GM18517 (cell line): ENCODE results near the gene SIRT3.
A peak's percentile ranks its signal among the peaks of the same experiment; 100 is the strongest.

Experiments used
- ATAC-seq: cut with Tn5 transposase; IDR thresholded peaks from one replicate; pipeline ENCODE4 v1.9.1; 2021; ENCODE audit warnings: mild to moderate bottlenecking, moderate library complexity; ENCODE audit not compliant: unreplicated experiment

The SIRT3 gene

DNA sequence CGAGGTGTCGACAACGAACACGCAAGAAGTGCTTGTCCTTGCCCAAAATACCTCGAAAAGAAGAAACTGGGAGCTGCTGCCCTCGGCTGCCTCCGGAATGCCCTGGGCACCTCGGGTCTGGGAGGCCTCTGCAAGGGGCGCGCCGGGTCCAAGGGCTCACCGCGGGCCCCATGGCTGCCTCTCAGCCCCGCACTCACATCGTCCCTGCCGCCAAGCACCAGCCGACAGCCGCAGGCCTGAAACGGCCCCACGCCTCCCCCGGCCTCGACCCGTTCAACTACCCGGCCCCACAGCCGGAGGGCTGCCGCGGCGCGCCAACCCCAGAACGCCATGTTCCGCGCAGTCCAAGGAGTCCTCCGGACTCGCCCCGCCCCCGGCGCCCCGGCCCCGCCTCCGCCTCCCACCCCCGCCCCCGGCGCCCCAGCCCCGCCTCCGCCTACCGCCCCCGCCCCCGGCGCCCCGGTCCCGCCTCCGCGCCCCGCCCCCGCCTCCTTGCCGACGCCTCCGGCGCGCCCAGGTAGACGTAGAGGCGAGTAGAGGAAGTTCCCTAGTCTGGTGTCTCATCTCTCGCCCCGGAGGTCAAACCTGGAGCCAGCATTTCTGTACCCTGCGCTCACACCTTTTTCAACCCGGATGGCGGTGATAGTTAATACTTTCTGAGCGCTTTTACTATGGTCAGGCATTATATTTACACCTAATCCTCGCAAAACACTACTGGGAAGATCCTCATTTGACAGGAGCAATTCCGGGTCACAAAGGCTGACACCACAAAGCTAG is at the start of gene SIRT3:
Gene SIRT3, minus strand, starts transcription at position 346 of the 777 bp plus-strand sequence. Its CDS starts 14 bp downstream, at position 332.
- ATAC-seq, result peak; percentile 52

DNA sequence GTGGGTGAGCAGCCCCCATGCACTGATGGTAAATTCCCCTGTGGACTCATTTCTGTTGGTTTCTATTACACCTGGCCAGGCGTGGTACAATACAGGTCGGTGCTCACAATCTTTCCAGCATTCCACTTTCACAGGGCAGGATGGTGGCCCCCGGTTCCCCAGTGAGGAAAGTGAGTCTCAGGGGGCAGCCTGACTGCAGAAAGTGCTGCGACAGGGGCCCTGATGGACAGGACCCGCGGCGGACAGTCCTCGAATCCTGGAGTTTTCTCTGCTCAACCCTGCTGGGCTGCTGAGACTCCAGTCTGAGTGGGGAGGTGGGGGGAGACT is 49.7 kb upstream of the SIRT3 start:
- ATAC-seq, result no peak

DNA sequence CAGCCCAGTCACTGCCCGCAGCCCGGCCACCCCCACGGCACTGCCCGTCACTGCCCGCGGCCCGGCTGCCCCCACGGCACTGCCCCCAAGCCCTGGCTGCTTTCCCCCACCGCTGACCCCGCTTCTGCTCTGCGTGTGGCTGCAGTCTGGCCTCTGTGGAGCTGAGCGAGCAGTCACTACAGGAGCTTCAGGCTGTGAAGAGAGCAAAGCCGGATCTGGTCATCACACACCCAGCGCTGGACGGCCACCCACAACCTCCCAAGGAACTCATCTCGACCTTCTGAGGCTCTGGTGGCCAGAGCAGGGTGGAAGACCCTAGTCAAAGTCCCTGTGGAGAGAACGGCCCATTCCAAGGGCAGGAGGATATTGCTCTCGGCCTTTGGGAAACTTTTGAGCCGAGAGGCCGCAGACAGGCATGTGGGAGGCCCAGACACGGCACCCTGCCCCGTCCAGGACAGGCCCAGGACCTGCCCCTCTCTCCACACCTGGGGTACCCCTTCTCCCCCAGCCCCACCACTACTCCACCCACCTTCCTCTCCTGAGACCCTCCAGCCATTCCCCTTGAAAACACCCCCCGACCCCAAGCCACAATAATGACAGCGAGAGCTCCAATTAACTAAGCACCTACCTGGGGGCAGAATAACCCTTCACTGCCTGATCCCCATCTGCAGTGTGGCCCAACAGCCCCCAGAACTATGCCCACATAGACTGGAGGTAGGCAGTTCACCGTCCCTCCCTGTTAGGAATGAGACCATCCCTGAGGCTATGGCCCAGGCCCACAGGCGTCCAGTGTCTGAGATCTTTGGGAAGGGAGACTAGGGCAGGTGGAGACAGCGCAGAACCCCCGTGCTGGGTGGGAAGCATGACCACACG is 49.1 kb upstream of the SIRT3 start:
- ATAC-seq, result no peak

DNA sequence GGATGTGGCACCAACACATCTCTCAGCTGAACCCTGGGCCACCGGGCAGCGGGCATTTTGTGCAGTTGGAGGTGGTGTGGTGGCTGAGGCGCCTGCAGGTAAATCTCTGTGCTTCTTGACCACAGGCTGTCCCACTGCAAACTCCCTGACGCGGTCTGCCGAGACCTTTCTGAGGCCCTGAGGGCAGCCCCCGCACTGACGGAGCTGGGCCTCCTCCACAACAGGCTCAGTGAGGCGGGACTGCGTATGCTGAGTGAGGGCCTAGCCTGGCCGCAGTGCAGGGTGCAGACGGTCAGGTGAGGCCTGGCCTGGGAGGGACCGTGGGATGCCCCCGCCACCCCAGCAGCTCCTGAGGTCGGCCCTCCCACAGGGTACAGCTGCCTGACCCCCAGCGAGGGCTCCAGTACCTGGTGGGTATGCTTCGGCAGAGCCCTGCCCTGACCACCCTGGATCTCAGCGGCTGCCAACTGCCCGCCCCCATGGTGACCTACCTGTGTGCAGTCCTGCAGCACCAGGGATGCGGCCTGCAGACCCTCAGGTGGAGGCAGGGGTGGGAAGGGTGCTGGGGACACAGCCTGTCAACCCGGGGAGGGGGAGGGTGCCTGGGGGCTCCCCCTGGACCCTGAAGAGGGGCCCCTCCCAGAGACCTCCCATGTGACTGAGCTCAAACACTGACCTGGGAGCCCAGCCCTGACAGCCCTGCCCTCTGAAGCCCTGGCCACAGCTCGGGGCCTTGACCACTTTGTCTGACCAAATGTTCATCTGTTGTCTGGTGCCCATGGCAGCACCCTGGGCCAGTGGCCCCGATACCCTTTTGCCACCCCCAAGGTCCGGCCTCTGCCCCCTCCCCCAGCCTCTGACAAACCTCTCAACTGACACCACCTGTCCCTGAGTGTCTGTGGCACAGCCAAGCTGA is 48.2 kb upstream of the SIRT3 start:
- ATAC-seq, result no peak

DNA sequence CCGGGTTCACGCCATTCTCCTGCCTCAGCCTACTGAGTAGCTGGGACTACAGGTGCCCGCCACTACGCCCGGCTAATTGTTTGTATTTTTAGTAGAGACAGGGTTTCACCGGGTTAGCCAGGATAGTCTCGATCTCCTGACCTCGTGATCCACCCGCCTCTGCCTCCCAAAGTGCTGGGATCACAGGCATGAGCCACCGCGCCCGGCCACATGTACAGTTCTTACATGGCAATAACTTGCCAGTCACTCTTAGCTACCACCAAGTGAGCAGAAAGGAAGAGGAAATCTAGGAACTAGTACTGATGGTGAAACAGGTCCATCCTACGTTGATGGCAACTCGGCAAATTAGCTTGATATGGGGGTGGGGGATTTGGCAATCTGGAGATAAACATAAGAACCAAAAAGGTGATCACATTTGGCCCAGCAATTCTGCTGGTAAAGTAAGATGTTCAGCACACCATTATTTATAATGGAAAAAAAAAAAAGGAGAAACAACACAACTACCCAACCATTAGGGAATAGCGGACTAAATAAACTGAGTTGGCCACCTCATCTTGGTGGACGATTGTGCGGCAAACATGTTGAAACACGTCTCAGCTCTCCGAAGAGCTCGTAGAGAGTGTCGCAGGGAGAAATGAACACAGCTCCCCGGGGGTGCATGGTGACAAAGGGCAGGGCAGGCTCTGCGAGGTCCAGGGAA is 47.4 kb upstream of the SIRT3 start:
- no peak for ATAC-seq

DNA sequence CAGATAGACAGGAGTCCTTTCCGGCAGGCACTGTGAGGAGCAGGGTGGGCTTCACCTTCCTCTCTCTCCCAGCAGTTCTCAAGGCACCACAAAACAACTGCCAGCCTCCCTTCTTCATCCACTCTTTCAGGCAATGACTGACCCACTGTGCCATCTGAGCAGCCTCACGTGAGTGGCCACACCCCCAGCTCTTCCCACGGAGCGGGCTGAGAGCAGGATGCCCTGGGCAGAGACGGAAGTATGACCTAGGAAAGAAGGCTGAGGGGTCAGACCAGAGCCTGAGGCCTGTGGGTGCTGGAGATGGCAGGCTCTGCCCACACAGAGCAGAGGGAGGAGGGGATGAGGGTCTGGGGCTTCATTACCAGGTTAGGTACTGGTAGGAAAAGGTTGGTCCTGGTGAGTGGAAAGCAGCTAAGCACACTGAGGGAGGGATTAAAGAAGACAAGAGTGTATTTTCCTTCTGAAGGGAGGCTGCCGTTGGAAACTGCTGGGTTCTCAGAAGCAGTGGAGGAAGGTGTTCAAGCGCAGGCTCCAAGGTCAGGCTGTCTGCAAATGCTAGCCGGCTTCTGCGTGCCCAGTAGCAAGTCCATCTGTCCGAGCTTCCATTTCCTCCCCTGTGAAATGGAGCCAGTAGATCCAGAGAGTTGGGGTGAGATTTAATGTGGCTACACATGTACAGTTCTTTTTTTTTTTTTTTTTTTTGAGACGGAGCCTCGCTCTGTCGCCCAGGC is 46.7 kb upstream of the SIRT3 start:
- no peak for ATAC-seq

DNA sequence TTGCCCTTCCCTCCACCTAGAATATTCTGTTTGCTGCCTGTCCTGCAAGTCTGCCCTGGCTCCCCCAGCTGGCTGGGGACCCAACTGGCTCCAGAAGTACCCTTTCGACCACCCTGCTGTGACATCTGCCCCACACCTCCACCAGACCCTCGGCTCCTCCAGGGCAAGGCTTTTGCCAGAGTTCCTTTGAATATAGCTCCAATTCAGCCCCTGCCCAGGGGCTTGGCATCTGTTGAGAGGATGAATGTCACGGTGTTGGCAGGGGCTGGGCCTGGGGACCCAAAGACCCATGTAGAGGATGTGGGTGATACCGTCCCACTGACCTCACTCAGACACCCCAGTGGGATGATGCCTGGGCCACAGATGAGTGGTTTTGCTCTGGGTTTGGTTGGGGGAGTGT is 46.0 kb upstream of the SIRT3 start:
- no peak for ATAC-seq

DNA sequence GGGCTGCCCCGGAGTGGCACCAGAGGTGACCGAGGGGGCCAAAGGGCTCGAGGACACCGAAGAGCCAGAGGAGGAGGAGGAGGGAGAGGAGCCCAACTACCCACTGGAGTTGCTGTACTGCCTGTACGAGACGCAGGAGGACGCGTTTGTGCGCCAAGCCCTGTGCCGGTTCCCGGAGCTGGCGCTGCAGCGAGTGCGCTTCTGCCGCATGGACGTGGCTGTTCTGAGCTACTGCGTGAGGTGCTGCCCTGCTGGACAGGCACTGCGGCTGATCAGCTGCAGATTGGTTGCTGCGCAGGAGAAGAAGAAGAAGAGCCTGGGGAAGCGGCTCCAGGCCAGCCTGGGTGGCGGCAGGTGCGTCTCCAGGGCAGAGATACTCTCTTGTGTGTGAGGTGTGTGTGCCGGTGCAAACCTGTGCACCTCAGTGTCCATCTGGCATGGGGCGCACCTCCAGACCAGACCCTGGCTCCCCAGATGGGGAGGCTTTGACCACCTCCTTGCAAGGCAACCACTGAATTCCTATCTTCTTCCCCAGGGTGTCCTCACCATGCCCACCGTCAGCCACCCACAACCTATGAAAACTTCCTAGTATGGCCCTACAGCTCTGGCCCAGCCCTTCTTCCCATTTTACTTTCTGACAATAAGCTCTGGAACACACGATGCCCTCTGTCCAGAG is 45.5 kb upstream of the SIRT3 start:
- ATAC-seq, result no peak

DNA sequence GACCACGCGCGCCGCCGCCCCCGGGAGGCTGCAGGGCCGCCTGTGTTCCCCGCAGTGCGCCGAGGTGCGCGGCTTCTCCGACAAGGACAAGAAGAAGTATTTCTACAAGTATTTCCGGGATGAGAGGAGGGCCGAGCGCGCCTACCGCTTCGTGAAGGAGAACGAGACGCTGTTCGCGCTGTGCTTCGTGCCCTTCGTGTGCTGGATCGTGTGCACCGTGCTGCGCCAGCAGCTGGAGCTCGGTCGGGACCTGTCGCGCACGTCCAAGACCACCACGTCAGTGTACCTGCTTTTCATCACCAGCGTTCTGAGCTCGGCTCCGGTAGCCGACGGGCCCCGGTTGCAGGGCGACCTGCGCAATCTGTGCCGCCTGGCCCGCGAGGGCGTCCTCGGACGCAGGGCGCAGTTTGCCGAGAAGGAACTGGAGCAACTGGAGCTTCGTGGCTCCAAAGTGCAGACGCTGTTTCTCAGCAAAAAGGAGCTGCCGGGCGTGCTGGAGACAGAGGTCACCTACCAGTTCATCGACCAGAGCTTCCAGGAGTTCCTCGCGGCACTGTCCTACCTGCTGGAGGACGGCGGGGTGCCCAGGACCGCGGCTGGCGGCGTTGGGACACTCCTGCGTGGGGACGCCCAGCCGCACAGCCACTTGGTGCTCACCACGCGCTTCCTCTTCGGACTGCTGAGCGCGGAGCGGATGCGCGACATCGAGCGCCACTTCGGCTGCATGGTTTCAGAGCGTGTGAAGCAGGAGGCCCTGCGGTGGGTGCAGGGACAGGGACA is 44.8 kb upstream of the SIRT3 start:
- ATAC-seq, result no peak

DNA sequence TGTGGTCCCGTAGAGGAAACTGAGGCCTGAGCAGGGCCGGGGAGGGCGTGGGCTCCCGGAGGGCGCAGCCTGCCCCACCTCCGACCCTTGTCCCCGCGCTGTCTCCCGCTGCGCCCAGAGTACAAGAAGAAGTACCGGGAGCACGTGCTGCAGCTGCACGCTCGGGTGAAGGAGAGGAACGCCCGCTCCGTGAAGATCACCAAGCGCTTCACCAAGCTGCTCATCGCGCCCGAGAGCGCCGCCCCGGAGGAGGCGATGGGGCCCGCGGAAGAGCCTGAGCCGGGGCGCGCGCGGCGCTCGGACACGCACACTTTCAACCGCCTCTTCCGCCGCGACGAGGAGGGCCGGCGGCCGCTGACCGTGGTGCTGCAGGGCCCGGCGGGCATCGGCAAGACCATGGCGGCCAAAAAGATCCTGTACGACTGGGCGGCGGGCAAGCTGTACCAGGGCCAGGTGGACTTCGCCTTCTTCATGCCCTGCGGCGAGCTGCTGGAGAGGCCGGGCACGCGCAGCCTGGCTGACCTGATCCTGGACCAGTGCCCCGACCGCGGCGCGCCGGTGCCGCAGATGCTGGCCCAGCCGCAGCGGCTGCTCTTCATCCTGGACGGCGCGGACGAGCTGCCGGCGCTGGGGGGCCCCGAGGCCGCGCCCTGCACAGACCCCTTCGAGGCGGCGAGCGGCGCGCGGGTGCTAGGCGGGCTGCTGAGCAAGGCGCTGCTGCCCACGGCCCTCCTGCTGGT is 44.0 kb upstream of the SIRT3 start:
- ATAC-seq, result no peak

DNA sequence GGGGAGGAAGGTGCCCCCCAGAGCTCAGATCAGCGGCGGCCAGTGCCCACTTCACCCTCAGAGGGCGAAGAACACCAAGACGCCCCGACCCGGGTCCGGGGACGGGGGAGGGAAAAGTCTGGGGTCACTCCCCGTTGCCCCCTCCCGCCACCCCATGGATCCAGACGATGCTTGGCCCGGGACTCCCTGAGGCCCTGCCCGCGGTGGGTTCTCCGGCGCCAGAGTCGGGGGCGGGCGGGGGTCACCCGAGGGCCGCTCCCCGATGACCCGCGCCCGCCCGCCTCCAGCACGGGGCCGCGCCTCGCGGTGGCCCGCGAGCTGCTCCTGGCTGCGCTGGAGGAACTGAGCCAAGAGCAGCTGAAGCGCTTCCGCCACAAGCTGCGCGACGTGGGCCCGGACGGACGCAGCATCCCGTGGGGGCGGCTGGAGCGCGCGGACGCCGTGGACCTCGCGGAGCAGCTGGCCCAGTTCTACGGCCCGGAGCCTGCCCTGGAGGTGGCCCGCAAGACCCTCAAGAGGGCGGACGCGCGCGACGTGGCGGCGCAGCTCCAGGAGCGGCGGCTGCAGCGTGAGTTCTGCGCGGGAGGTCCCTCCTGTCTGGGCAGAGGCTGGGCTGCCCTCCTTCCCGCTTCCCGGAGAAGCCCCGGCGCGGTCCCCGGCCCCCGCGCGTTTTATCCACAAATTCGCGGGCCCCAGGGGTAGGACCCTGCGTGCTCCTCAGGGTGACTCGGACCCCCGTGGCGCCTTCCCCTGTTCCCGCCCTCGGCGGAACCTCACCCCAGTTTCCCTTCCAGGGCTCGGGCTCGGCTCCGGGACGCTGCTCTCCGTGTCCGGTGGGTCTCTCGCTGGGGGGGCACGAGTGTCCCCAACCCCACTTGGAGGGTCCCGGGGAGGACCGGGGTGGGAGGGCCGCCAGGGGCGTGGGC is 43.2 kb upstream of the SIRT3 start:
- no peak for ATAC-seq

DNA sequence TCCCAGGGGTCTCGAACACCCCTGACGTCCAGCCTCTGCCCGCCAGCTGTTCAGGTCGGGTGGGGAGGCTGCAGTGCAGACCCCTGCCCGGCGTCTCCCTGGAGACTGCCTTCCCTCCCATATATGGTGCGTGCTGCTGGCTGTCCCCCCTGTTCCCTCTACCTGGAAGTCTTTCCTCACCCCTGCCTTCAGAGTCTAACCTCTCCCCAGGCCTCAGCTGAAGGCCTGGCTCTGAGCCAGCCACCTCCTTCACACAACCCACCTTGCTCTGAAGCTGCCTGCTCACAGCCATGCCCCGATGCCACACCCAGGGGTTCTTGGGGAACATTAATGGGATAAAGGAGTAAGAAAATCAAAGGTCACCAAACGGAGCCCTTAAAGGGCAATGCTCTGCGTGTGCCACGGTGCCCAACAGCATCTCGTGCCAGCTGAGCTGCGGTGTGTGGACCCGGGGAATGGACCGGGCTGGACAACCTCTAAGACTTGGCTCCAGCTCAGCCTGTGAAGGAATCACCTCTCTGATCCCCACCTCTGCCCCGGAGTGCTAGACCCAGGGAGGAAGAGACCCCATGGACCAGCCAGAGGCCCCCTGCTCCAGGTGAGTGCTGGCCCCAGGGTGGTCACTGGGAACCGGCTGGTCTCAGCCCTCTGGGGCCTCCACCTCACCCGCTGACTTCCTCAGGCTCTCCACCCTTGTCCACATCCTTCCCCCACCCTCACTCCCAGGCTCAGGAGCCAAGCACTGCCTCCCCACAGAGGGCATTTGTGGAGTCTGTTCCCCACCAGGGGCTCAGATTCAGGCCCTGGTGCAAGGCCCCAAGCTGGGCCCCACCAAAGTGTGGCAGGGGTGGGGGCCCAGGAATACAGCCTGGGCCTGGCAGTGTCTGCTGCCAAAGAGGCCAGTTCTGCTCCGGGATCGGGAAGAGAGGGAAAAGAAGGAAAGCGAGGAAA is 42.1 kb upstream of the SIRT3 start, which contains the start of gene NLRP6:
Gene NLRP6, plus strand, starts transcription at position 407 of the 951 bp plus-strand sequence. Its CDS starts 163 bp downstream, at position 570.
- no peak for ATAC-seq

DNA sequence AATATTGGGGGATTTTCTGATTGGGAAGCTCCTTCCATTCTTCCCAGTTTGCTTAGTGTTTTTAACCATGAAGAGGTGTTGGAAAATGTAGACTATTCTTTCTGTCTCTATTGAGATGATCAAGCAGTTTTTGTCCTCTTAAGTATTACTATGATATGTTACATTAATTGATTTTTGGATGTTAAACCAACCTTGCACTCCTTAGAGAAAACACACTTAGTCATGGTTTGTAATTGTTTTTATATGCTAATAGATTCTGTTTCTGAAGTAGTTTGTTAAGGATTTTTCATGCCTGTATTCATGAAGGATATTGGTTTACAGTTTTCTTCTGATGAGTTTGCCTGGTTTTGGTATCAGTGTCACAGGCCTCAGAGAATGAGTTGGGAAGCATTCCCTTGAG is 40.1 kb upstream of the SIRT3 start:
- ATAC-seq, result no peak

DNA sequence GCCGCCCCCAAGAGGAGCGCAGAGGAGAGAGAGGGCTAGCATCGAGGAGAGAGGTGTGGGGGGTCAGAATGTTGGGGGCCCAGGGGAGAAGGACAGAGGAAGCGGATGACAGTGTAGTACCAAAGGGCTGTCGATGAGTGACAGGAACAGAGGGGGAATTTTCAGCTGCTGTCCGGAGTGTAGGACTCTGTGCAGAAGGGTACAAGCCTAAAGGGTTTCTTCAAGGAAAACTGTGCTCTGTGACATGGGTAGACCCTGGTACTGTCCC is 36.7 kb upstream of the SIRT3 start:
- no peak for ATAC-seq

DNA sequence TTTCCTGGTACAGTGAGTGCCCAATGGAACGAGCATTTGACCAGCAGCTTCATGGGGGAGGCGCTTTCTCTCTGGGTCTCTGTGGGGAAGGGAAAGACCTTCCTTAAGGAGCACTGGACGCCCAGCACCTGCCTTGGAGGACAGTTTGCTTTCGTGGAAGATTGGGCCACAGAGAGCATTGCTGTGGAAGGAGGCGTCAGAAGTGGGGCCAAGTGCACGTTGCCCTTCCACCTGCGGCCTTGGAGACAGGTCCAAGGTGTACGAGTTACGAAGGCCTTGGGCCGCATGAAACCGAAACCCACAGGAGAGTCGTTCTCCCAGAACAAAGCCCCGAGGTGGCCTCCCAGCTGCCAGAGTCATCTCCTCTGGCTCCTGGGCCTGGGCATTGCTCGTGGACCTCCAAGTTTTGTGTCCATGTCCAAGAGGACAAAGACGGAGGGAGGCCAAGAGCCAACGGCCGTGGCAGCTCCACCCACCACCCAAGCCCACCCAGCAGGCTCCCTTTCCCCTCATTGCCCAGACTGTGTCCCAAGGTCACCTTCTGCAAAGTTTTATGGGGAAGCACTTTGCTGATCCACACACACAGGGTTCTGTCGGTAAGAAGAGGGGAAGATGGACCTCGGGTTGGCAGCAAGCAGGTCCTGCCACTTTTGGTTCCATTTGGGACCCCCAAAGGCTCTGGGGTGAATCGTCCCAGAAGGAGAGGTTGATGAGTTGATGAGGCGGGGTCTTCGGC is 36.2 kb upstream of the SIRT3 start:
- no peak for ATAC-seq
